ENCODE data around the gene ITGAL. TPM values are rescaled to one million over a fixed set of nuclear protein-coding genes. Genes with fewer than 3 reads are reported as not detected.
A peak's percentile ranks its signal among the peaks of the same experiment; 100 is the strongest.

ITGAL gene
- total and polyA plus RNA-seq, 2 of the 13 experiments (the other 11 are each of a cell fraction or from before 2014, with no cell fraction given): 0.86 to 1.2 TPM

DNA sequence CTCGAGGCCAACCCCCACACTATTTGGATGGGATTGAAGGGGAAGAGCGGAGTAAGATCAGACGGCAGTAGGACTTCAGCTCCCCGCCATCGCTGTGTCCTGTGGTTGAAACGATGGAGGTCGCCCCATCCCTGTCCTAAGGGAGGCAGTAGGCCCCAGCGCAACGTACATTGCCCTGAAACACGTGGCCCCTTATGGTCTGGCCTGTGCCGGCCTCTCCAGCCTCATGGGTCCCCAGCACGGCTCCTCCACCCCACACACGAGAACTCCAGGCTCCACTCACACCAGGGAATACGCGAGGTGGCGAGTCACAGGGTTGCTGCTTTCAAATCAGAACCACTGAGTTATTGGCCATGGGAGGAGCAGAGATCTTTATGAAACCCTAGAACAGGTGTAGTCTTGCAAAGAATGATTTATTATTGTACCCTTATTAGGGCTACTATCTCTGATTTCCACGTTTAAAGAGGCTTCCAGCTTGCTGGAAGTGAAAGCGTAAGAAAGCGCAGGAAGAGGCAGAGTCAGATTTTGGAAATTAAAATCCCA lies 42.0 kb upstream of the ITGAL start (continued):
- TF ChIP-seq, protein P1, sequence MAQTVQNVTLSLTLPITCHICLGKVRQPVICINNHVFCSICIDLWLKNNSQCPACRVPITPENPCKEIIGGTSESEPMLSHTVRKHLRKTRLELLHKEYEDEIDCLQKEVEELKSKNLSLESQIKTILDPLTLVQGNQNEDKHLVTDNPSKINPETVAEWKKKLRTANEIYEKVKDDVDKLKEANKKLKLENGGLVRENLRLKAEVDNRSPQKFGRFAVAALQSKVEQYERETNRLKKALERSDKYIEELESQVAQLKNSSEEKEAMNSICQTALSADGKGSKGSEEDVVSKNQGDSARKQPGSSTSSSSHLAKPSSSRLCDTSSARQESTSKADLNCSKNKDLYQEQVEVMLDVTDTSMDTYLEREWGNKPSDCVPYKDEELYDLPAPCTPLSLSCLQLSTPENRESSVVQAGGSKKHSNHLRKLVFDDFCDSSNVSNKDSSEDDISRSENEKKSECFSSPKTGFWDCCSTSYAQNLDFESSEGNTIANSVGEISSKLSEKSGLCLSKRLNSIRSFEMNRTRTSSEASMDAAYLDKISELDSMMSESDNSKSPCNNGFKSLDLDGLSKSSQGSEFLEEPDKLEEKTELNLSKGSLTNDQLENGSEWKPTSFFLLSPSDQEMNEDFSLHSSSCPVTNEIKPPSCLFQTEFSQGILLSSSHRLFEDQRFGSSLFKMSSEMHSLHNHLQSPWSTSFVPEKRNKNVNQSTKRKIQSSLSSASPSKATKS (CRISPR knock-in tag; IDR thresholded peaks at IDR 0.05): 0 out of 2 replicates have a peak, but pooled peaks have one; percentile 52
- peak; percentile 94; the same call in 1 of the 2 replicates for TF ChIP-seq BRD4 (CRISPR knock-in tag; IDR thresholded peaks at IDR 0.05)
- TF ChIP-seq, protein P2, sequence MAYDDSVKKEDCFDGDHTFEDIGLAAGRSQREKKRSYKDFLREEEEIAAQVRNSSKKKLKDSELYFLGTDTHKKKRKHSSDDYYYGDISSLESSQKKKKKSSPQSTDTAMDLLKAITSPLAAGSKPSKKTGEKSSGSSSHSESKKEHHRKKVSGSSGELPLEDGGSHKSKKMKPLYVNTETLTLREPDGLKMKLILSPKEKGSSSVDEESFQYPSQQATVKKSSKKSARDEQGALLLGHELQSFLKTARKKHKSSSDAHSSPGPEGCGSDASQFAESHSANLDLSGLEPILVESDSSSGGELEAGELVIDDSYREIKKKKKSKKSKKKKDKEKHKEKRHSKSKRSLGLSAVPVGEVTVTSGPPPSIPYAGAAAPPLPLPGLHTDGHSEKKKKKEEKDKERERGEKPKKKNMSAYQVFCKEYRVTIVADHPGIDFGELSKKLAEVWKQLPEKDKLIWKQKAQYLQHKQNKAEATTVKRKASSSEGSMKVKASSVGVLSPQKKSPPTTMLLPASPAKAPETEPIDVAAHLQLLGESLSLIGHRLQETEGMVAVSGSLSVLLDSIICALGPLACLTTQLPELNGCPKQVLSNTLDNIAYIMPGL (CRISPR knock-in tag; IDR thresholded peaks at IDR 0.05; ENCODE audit: borderline replicate concordance in 1 of 2, low read depth in 1 of 2): peak; percentile 70 to 82; a peak in 3 of 4 replicates
- TF ChIP-seq SP140L (CRISPR knock-in tag; IDR thresholded peaks at IDR 0.05; ENCODE audit: borderline replicate concordance): no peak
- no peak for TF ChIP-seq ZNF20 (CRISPR knock-in tag; IDR thresholded peaks at IDR 0.05)
- TF ChIP-seq FOXA1 (IDR thresholded peaks at IDR 0.05): no peak
- TF ChIP-seq FOXA1 (CRISPR knock-in tag; IDR thresholded peaks at IDR 0.05): no peak
- TF ChIP-seq, protein P3, sequence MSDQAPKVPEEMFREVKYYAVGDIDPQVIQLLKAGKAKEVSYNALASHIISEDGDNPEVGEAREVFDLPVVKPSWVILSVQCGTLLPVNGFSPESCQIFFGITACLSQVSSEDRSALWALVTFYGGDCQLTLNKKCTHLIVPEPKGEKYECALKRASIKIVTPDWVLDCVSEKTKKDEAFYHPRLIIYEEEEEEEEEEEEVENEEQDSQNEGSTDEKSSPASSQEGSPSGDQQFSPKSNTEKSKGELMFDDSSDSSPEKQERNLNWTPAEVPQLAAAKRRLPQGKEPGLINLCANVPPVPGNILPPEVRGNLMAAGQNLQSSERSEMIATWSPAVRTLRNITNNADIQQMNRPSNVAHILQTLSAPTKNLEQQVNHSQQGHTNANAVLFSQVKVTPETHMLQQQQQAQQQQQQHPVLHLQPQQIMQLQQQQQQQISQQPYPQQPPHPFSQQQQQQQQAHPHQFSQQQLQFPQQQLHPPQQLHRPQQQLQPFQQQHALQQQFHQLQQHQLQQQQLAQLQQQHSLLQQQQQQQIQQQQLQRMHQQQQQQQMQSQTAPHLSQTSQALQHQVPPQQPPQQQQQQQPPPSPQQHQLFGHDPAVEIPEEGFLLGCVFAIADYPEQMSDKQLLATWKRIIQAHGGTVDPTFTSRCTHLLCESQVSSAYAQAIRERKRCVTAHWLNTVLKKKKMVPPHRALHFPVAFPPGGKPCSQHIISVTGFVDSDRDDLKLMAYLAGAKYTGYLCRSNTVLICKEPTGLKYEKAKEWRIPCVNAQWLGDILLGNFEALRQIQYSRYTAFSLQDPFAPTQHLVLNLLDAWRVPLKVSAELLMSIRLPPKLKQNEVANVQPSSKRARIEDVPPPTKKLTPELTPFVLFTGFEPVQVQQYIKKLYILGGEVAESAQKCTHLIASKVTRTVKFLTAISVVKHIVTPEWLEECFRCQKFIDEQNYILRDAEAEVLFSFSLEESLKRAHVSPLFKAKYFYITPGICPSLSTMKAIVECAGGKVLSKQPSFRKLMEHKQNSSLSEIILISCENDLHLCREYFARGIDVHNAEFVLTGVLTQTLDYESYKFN (CRISPR knock-in tag; conservative IDR thresholded peaks at IDR 0.05): peak; percentile 13; the same call in 1 of the 2 replicates
- no peak for TF ChIP-seq GZF1 (CRISPR knock-in tag; IDR thresholded peaks at IDR 0.05)
- 0 out of 2 replicates have a peak, but pooled peaks have one; percentile 57 for TF ChIP-seq ELF4 (CRISPR knock-in tag; IDR thresholded peaks at IDR 0.05; ENCODE audit: borderline replicate concordance)
- 0 out of 2 replicates have a peak, but pooled peaks have one; percentile 21 for TF ChIP-seq ZNF577 (CRISPR knock-in tag; IDR thresholded peaks at IDR 0.05; ENCODE audit: borderline replicate concordance, low read depth)
- TF ChIP-seq, protein P4, sequence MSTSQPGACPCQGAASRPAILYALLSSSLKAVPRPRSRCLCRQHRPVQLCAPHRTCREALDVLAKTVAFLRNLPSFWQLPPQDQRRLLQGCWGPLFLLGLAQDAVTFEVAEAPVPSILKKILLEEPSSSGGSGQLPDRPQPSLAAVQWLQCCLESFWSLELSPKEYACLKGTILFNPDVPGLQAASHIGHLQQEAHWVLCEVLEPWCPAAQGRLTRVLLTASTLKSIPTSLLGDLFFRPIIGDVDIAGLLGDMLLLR (CRISPR knock-in tag; IDR thresholded peaks at IDR 0.05): 0 out of 2 replicates have a peak, but pooled peaks have one; percentile 19
- TF ChIP-seq ZNF607 (CRISPR knock-in tag; IDR thresholded peaks at IDR 0.05; ENCODE audit: borderline replicate concordance): peak; percentile 7; the same call in 1 of the 2 replicates
- peak; percentile 71 for TF ChIP-seq YEATS4 (CRISPR knock-in tag; IDR thresholded peaks at IDR 0.05; ENCODE audit: borderline replicate concordance)
